Trophoblast cell (in vitro differentiated cells and primary cell): Measurements from ENCODE around the gene SCP2.

Source experiments
- DNase-seq, 2 donors: peaks; one replicate each; pipeline ENCODE4 v3.0.0-alpha.2; 2016
- H2AFZ ChIP-seq: 2 replicates; pipeline ENCODE4 v1.6.1; 2013; ENCODE audit warnings: low read length, moderate library complexity, mild to moderate bottlenecking; ENCODE audit not compliant: insufficient read depth, poor library complexity
- H2AK5ac ChIP-seq: 2 replicates; pipeline ENCODE4 v1.6.1; 2013; ENCODE audit warnings: mild to moderate bottlenecking, low read length
- H2BK120ac ChIP-seq: 2 replicates; pipeline ENCODE4 v1.6.1; 2013; ENCODE audit warnings: low read length, mild to moderate bottlenecking, moderate library complexity; ENCODE audit not compliant: insufficient read depth, poor library complexity
- H2BK12ac ChIP-seq: 2 replicates; pipeline ENCODE4 v1.6.1; 2013; ENCODE audit warnings: mild to moderate bottlenecking, low read length, moderate library complexity
- H2BK5ac ChIP-seq: 2 replicates; pipeline ENCODE4 v1.6.1; 2013; ENCODE audit warnings: low read length, low read depth, moderate library complexity, mild to moderate bottlenecking; ENCODE audit not compliant: poor library complexity
- H3K14ac ChIP-seq: 2 replicates; pipeline ENCODE4 v1.6.1; 2013; ENCODE audit warnings: mild to moderate bottlenecking, low read length
- H3K18ac ChIP-seq: 2 replicates; pipeline ENCODE4 v1.6.1; 2013; ENCODE audit warnings: mild to moderate bottlenecking, low read length
- H3K23ac ChIP-seq: 2 replicates; pipeline ENCODE4 v1.6.1; 2013; ENCODE audit warnings: low read length
- H3K27ac ChIP-seq: 2 replicates; pipeline ENCODE4 v1.5.1; 2013; ENCODE audit warnings: low read depth, mild to moderate bottlenecking, inconsistent platforms, low read length, moderate library complexity
- H3K27me3 ChIP-seq: 2 replicates; pipeline ENCODE4 v1.6.1; 2013; ENCODE audit warnings: inconsistent platforms, mild to moderate bottlenecking, low read length, moderate library complexity; ENCODE audit not compliant: insufficient read depth
- H3K36me3 ChIP-seq, 2 experiments: 1 replicate in 1 of 2; 2 replicates in 1 of 2; pipeline ENCODE4 v1.6.1; 2013; ENCODE audit warnings: low read length in 2 of 2, mild to moderate bottlenecking in 2 of 2, moderate library complexity in 1 of 2; ENCODE audit not compliant: insufficient read depth in 2 of 2, control insufficient read depth in 1 of 2
- H3K4ac ChIP-seq: 2 replicates; pipeline ENCODE4 v1.6.1; 2013; ENCODE audit warnings: low read depth, mild to moderate bottlenecking, low read length, moderate library complexity
- H3K4me1 ChIP-seq, 2 experiments: 1 replicate in 1 of 2; 2 replicates in 1 of 2; pipeline ENCODE4 v1.6.1; 2013; ENCODE audit warnings: low read length in 2 of 2, mild to moderate bottlenecking in 2 of 2, moderate library complexity in 1 of 2; ENCODE audit not compliant: insufficient read depth in 2 of 2, control insufficient read depth in 1 of 2
- H3K4me2 ChIP-seq: 2 replicates; pipeline ENCODE4 v1.6.1; 2013; ENCODE audit warnings: inconsistent platforms, mild to moderate bottlenecking, low read length, moderate library complexity
- H3K4me3 ChIP-seq: 2 replicates; pipeline ENCODE4 v1.5.1; 2013; ENCODE audit warnings: mild to moderate bottlenecking, low read depth, low read length, inconsistent platforms
- H3K79me1 ChIP-seq: one replicate; pipeline ENCODE4 v1.6.1; 2013; ENCODE audit warnings: low read length
- H3K79me2 ChIP-seq: 2 replicates; pipeline ENCODE4 v1.6.1; 2013; ENCODE audit warnings: low read length, mild to moderate bottlenecking; ENCODE audit not compliant: control insufficient read depth, insufficient read depth, poor library complexity
- H3K9ac ChIP-seq: 2 replicates; pipeline ENCODE4 v1.6.1; 2013; ENCODE audit warnings: mild to moderate bottlenecking, low read length
- H3K9me3 ChIP-seq: 2 replicates; pipeline ENCODE4 v1.6.1; 2013; ENCODE audit warnings: low read depth, mild to moderate bottlenecking, control low read depth, inconsistent platforms, low read length; ENCODE audit not compliant: insufficient read depth
- H4K12ac ChIP-seq: 2 replicates; pipeline ENCODE4 v1.6.1; 2013; ENCODE audit warnings: low read depth, mild to moderate bottlenecking, low read length, moderate library complexity
- H4K8ac ChIP-seq: 2 replicates; pipeline ENCODE4 v1.6.1; 2013; ENCODE audit warnings: low read depth, mild to moderate bottlenecking, low read length, moderate library complexity
- H4K91ac ChIP-seq: one replicate; pipeline ENCODE4 v1.6.1; 2013; ENCODE audit warnings: low read depth, mild to moderate bottlenecking, low read length, moderate library complexity
- WGBS: extraction: QIAGEN DNeasy Blood & Tissue Kit; methylation state at CpG from one replicate; pipeline ENCODE4 v1.1.7; 2013; ENCODE audit warnings: missing lambda C conversion rate; ENCODE audit not compliant: insufficient read length, insufficient coverage; ENCODE audit errors: extremely low coverage; 5-methylcytosine and 5-hydroxymethylcytosine counted together

SCP2 gene

DNA sequence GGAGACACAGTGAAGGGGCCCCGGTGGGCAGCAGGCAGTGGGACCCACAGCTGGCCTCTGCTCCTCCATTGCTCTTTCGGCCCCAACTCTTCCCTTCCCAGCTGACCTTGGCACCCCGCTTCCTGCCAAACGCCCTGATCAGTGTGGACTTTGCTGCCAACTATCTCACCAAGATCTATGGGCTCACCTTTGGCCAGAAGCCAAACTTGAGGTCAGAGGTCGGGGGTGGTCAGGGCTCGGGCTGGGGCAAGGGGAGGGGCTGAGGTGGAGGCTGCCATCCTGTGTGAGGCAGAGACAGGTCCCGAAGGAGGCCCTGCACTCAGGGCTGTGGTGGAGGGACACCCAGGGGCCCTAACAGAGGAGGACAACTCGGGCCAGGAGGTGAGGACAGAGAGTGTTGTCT, 148.7 kb downstream of the SCP2 start:
- no peak overlapping the region for H3K27ac ChIP-seq
- no peak overlapping the region for H3K18ac ChIP-seq
- H3K79me2 ChIP-seq = no peaks in the 10 kb centered on the region
- no peak overlapping the region for H2BK120ac ChIP-seq
- H3K4ac ChIP-seq = no peak overlapping the region
- no peak overlapping the region for H4K12ac ChIP-seq
- H3K27me3 ChIP-seq = no peaks in the 10 kb centered on the region
- peaks cover 4% of the 10 kb centered on the region for H3K9me3 ChIP-seq
- H2AK5ac ChIP-seq = no peak overlapping the region
- H3K4me1 ChIP-seq = no peaks in the 10 kb centered on the region
- H4K8ac ChIP-seq = no peak overlapping the region
- no peak overlapping the region for H3K9ac ChIP-seq
- H3K4me3 ChIP-seq = no peak overlapping the region
- DNase-seq = no peak
- no peaks in the 10 kb centered on the region for H3K79me1 ChIP-seq
- H3K14ac ChIP-seq = no peak overlapping the region
- no peaks in the 10 kb centered on the region for H3K36me3 ChIP-seq
- WGBS = no CpG with 5 or more reads among the region's 8 CpGs
- H2BK12ac ChIP-seq = no peak overlapping the region
- H2BK5ac ChIP-seq = no peak overlapping the region
- H2AFZ ChIP-seq = no peak overlapping the region
- H4K91ac ChIP-seq = no peak overlapping the region
- no peak overlapping the region for H3K23ac ChIP-seq
- no peak overlapping the region for H3K4me2 ChIP-seq

DNA sequence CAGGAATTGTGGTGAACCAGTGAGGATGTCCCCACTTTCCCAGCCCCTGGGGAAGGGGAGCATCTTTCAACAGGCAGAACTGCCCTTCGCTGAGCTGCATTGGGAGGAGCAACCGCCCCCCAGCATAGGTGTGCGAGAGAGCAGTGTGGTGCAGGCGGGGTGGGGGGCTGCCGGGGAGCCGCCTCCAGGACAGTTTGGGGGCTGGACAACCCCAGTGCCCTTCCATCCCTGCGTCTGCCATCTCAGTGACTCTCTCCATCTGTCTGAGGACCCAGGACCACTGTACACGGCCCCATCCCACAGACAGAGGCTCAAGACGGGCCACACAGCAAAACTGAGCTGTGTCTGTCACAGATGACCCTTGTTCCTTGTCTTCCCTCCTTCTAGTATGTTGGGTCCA, 149.1 kb downstream of the SCP2 start:
- Histone ChIP-seq H3K27ac (no peak overlapping the region), H3K4ac (no peak overlapping the region), H3K27me3 (no peaks in the 10 kb centered on the region), H3K23ac (no peak overlapping the region), H3K18ac (no peak overlapping the region), H3K9me3 (peaks cover 4% of the 10 kb centered on the region), H2BK12ac (no peak overlapping the region), H3K4me3 (no peak overlapping the region), H2AFZ (no peak overlapping the region), H3K36me3 (no peaks in the 10 kb centered on the region), H3K14ac (no peak overlapping the region), H4K12ac (no peak overlapping the region), H3K79me1 (no peaks in the 10 kb centered on the region), H2BK5ac (no peak overlapping the region), H2AK5ac (no peak overlapping the region), H3K4me1 (no peaks in the 10 kb centered on the region), H2BK120ac (no peak overlapping the region), H3K9ac (no peak overlapping the region), H4K8ac (no peak overlapping the region), H3K4me2 (no peak overlapping the region), H4K91ac (no peak overlapping the region), H3K79me2 (no peaks in the 10 kb centered on the region)
- DNase-seq = no peak
- no CpG with 5 or more reads among the region's 9 CpGs for WGBS

DNA sequence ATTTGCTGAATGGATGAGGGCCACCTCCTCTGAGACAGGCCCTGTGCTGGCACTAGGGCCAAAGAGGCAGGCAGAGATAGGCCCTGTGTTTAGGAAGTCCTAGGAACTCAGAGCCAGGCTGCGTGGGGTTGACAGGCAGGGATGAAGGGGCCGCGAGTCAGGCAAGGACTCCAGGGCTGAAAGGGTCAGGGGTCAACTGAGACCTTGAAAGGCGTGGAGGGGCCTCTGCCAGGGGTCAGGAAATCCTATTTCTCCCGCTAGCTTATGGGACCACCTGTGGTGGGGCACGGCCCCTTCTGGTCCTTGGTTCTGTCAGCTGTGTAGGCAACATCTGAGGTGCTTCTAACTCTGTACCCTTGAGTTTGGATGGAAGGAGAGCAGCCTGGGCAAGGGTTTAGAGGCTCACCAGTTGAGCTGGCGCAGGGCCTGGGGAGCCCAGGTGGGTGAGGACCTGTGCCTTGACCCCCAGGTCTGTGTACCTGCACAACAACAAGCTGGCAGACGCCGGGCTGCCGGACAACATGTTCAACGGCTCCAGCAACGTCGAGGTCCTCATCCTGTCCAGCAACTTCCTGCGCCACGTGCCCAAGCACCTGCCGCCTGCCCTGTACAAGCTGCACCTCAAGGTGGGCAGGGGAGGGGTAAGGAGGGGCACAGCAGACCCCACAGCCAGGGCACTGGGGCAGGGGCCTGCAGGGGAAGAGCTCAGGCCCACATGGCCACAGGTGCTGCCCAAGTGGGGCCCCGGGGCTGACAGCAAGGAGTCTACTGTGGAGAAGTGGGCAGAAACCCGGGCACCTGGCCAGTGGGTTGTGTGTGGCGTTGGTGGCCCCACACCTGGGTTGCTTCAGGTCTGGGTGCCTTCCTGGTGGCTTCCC, 149.9 kb downstream of the SCP2 start:
- H3K79me2 ChIP-seq = no peaks in the 10 kb centered on the region
- H3K79me1 ChIP-seq = no peaks in the 10 kb centered on the region
- no peak overlapping the region for H4K8ac ChIP-seq
- no peak overlapping the region for H2AFZ ChIP-seq
- H3K4me1 ChIP-seq = no peaks in the 10 kb centered on the region
- H3K9ac ChIP-seq = no peak overlapping the region
- H3K18ac ChIP-seq = no peak overlapping the region
- no peaks in the 10 kb centered on the region for H3K27me3 ChIP-seq
- H3K27ac ChIP-seq = no peak overlapping the region
- no peak overlapping the region for H3K4me3 ChIP-seq
- no CpG with 5 or more reads among the region's 19 CpGs for WGBS
- no peak overlapping the region for H2BK5ac ChIP-seq
- no peak overlapping the region for H3K14ac ChIP-seq
- H4K91ac ChIP-seq = no peak overlapping the region
- no peak overlapping the region for H4K12ac ChIP-seq
- no peak for DNase-seq
- H3K4me2 ChIP-seq = no peak overlapping the region
- no peak overlapping the region for H2BK12ac ChIP-seq
- H3K36me3 ChIP-seq = no peaks in the 10 kb centered on the region
- H3K4ac ChIP-seq = no peak overlapping the region
- H3K9me3 ChIP-seq = peaks cover 4% of the 10 kb centered on the region
- H2AK5ac ChIP-seq = no peak overlapping the region
- H3K23ac ChIP-seq = no peak overlapping the region
- no peak overlapping the region for H2BK120ac ChIP-seq

DNA sequence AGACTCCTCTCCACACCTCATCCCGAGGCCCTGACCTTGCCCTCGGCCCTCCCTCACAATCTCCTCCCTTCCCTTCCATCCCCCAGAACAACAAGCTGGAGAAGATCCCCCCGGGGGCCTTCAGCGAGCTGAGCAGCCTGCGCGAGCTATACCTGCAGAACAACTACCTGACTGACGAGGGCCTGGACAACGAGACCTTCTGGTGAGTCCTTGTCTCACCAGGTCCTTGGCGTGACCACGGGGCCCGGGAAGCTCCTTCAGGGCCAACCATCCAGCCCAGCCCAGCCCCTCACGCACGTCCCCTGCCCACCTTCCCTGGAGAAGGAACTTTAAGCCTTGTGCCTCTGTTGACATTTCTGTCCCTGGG, 150.5 kb downstream of the SCP2 start:
- no peaks in the 10 kb centered on the region for H3K36me3 ChIP-seq
- no peak overlapping the region for H2BK12ac ChIP-seq
- no peak overlapping the region for H3K4ac ChIP-seq
- no peak overlapping the region for H2BK120ac ChIP-seq
- H2BK5ac ChIP-seq = no peak overlapping the region
- WGBS = no CpG with 5 or more reads among the region's 13 CpGs
- H3K23ac ChIP-seq = no peak overlapping the region
- H3K9me3 ChIP-seq = peaks cover 4% of the 10 kb centered on the region
- no peak overlapping the region for H3K27ac ChIP-seq
- H4K12ac ChIP-seq = no peak overlapping the region
- H3K4me1 ChIP-seq = no peaks in the 10 kb centered on the region
- no peak overlapping the region for H2AFZ ChIP-seq
- H3K79me2 ChIP-seq = no peaks in the 10 kb centered on the region
- H3K9ac ChIP-seq = no peak overlapping the region
- no peak overlapping the region for H3K18ac ChIP-seq
- H3K4me2 ChIP-seq = no peak overlapping the region
- H3K4me3 ChIP-seq = no peak overlapping the region
- H4K8ac ChIP-seq = no peak overlapping the region
- H3K27me3 ChIP-seq = no peaks in the 10 kb centered on the region
- no peak overlapping the region for H2AK5ac ChIP-seq
- H3K14ac ChIP-seq = no peak overlapping the region
- no peak for DNase-seq
- H4K91ac ChIP-seq = no peak overlapping the region
- H3K79me1 ChIP-seq = no peaks in the 10 kb centered on the region
